GM12873 (cell line): Measurements from ENCODE around the gene DPM2.

ENCODE experiments used
- CTCF ChIP-seq: IDR thresholded peaks from 2 replicates; pipeline ENCODE4 v1.5.1; 2012; ENCODE audit warnings: low read depth, mild to moderate bottlenecking, moderate library complexity, low read length, control low read depth; ENCODE audit not compliant: insufficient read depth; ENCODE audit errors: missing control alignments

The DPM2 gene

GRCh38 chr9:127929625-127929979 is 8.1 kb downstream of the DPM2 start:
- TF ChIP-seq CTCF, result no peak

GRCh38 chr9:127928676-127929624 is 8.7 kb downstream of the DPM2 start:
- no peak for TF ChIP-seq CTCF

DNA sequence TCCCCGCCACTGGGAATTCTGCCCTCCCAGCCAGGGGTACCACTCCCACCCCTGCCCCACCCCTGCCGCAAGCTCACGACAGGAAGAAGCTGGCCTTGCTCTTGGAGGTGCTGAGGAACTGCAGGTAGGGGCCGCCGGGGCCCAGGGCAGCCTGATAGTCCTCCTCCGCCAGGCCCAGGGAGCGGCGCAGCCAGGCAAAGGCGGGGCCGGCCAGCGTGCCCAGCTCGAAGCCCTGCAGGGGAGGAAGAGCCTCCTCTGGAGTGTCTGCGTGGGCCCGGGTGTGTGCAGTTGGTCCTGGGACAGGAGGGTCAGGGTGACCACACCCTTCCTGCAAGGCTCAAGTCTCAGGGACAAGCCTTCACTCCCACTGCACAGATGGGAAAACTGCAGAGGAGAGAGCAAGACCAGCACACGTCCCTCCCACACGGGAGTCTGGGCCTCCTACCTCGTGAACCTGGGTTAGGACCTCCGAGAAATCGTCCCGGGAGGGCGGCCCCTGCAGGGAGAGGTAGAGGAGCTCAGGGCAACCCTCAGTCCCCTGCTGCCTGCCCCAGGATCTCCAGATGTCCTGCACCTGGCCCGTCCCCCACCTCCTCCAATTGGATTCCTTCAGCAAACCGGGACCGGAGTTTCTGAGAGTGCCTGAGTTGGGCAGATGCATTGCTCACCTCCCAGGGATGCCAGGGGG is 9.5 kb downstream of the DPM2 start:
- TF ChIP-seq CTCF, result no peak

DNA sequence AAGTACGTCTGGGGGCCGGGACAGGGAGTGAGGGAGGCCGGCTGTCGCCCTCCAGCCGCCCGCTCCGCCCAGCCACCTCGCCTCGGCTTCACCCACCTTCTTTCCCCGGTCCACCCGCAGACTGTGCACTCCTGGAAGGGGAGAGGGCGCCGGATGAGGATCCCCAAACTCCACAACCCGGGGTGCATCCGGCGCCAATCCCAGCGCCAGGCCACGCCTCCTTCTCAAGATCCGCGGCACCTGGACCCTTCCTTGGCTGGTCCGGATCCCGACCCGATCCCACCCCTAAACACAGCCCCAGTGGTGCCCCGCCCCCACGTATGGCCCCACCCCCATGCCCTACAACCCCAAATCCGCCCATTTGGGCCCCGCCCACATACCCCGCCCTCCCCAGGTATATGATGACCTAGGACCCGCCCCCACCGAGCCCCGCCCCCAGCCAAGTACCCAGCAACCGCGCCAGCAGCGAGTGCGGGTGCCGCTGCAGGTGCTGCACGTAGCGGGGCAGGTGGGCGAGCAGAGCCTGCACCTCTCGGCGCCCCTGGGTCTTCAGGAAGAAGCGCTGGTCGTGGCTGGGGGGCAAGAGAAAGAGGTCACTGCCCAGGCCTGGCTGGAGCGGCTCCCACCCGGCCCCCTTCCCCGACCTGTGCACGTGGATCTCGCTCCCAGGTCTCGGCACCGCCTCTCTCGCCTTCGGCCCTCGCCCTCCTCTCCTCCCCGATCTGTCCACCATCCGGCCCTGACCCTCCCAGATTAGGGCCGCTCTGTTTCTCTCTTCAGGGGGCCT is 10.3 kb downstream of the DPM2 start:
- no peak for TF ChIP-seq CTCF

GRCh38 chr9:127926906-127927200 is 10.8 kb downstream of the DPM2 start:
- TF ChIP-seq CTCF, result no peak

- TF ChIP-seq CTCF, result no peak
These were observed 11.4 kb downstream of the DPM2 start for GRCh38 chr9:127925959-127926905.
